Common myeloid progenitor, CD34-positive (primary cell): ENCODE results near the gene SYNJ2.

ENCODE experiments used
- CTCF ChIA-PET: fragments of 350-600 bp; sonication (Branson Sonifier 250); formaldehyde crosslinking; loops from one replicate; lab custom pipeline; 2021; ENCODE audit warnings: antibody characterized with exemption; lab: Charles Lee
- POLR2A ChIA-PET: fragments of 350-600 bp; sonication (Branson Sonifier 250); formaldehyde crosslinking; loops from one replicate; lab custom pipeline; 2021; ENCODE audit warnings: antibody characterized with exemption; lab: Charles Lee
- DNase-seq, 3 donors: peaks; one replicate each; pipeline versions ENCODE4 v3.0.0 to v3.0.0-alpha.2; 2013
- H3K27ac ChIP-seq, 2 experiments: 1 replicate in 1 of 2; 2 replicates in 1 of 2; pipeline ENCODE4 v1.7.0; 2013; ENCODE audit warnings: inconsistent platforms in 2 of 2, low read length in 2 of 2, mild to moderate bottlenecking in 2 of 2, low read depth in 1 of 2, moderate library complexity in 1 of 2; ENCODE audit not compliant: severe bottlenecking in 2 of 2, insufficient read depth in 1 of 2, poor library complexity in 1 of 2
- H3K27me3 ChIP-seq, 5 experiments: replicated peaks in 2 of 5; 1 replicate in 3 of 5; 2 replicates in 2 of 5; pipeline versions ENCODE4 v1.6.1 to v1.7.0; 2013; ENCODE audit warnings: low read length in 4 of 5, mild to moderate bottlenecking in 2 of 5, moderate library complexity in 2 of 5, inconsistent platforms in 1 of 5; ENCODE audit not compliant: insufficient read depth in 5 of 5, control insufficient read depth in 4 of 5
- H3K36me3 ChIP-seq, 4 experiments: 1 replicate in 2 of 4; 2 replicates in 2 of 4; pipeline versions ENCODE4 v1.6.1 to v1.7.0; 2013; ENCODE audit warnings: low read length in 3 of 4, control low read depth in 1 of 4, mild to moderate bottlenecking in 1 of 4; ENCODE audit not compliant: control insufficient read depth in 4 of 4, insufficient read depth in 4 of 4
- H3K4me1 ChIP-seq, 4 experiments: 1 replicate in 3 of 4; 2 replicates in 1 of 4; pipeline versions ENCODE4 v1.6.1 to v1.7.1; 2013; ENCODE audit warnings: low read length in 3 of 4, mild to moderate bottlenecking in 3 of 4, control low read depth in 1 of 4, inconsistent platforms in 1 of 4, moderate library complexity in 1 of 4; ENCODE audit not compliant: control insufficient read depth in 4 of 4, insufficient read depth in 4 of 4; ENCODE audit errors: control extremely low read depth in 1 of 4
- H3K4me3 ChIP-seq, 7 experiments: 1 replicate in 4 of 7; 2 replicates in 3 of 7; pipeline versions ENCODE4 v1.5.1 to v1.7.0; 2013; ENCODE audit warnings: mild to moderate bottlenecking in 7 of 7, low read length in 6 of 7, moderate library complexity in 6 of 7, inconsistent platforms in 2 of 7, low read depth in 2 of 7, control low read depth in 1 of 7; ENCODE audit not compliant: insufficient read depth in 4 of 7, control insufficient read depth in 1 of 7; ENCODE audit errors: extremely low read depth in 1 of 7
- H3K9me3 ChIP-seq, 5 experiments: 1 replicate in 4 of 5; 2 replicates in 1 of 5; pipeline versions ENCODE4 v1.6.1 to v1.7.1; 2013; ENCODE audit warnings: low read length in 4 of 5, mild to moderate bottlenecking in 2 of 5, inconsistent platforms in 1 of 5, low read depth in 1 of 5, moderate library complexity in 1 of 5; ENCODE audit not compliant: control insufficient read depth in 4 of 5, insufficient read depth in 2 of 5; ENCODE audit errors: control extremely low read depth in 1 of 5
- WGBS: methylation state at CpG from one replicate; pipeline ENCODE4 v1.1.5; 2013; ENCODE audit not compliant: insufficient coverage; 5-methylcytosine and 5-hydroxymethylcytosine counted together

SYNJ2 gene

DNA sequence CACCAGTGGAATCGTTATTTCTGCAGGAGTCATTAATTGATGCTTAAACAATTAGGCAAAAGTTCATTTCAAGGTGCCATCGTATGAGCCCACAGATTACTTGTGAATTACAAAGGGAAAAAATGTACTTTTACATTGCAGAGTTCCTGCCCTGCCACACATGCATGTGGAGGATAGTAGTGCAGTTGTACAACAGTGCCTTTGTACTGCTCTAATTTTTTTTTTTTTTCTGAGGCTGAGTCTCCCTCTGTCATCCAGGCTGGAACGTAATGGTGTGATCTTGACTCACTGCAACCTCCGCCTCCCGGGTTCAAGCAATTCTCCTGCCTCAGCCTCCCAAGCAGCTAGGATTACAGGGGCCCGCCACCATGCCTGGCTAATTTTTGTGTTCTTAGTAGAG is 26.0 kb upstream of the SYNJ2 start:
- no peaks in the 10 kb centered on the region for H3K27me3 ChIP-seq
- no peaks in the 10 kb centered on the region for H3K36me3 ChIP-seq
- CTCF ChIA-PET: no interaction called here
- WGBS: 96% methylated on average over 6 of the region's 6 CpGs
- H3K4me1 ChIP-seq: peaks cover 0 to 2% (median 0%) of the 10 kb centered on the region in 4 experiments
- no peak overlapping the region for H3K4me3 ChIP-seq
- peaks cover 2 to 22% (median 16%) of the 10 kb centered on the region in 5 experiments for H3K9me3 ChIP-seq
- H3K27ac ChIP-seq: no peak overlapping the region
- no peak for DNase-seq
- POLR2A ChIA-PET: no interaction called here

DNA sequence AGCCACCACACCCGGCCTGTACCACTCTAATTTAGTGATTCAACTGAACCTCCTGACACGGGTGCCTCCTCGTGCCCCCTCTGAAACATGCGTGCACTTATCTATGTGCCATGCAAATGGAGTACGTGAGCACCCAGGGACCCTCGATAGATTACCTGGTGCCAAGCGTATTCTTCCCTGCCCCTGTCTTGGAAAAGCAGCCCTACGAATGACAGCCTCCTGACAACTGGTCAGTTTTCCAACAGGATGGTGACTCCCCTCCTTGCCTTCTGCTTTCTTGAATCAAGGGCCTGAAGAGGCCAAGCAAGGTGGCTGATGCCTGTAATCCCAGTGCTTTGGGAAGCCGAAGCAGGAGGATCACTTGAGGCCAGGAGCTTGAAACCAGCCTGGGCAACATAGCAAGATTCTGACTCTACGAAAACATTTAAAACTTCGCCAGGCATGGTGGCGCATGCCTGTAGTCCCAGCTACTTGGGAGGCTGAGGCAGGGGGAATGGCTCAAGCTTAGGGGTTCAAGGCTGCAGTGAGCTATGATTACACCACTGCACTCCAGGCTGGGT is 25.4 kb upstream of the SYNJ2 start:
- ChIA-PET CTCF (interaction anchor here (0.6 to 1.3 kb wide), 2 partner anchors 9 to 703 kb away, joined by 3 to 7 read pairs; no protein-coding TSS in a partner anchor), POLR2A (no interaction called here)
- Histone ChIP-seq H3K27me3 (no peaks in the 10 kb centered on the region), H3K36me3 (no peaks in the 10 kb centered on the region), H3K4me1 (peaks cover 0 to 3% (median 0%) of the 10 kb centered on the region in 4 experiments), H3K9me3 (peaks cover 2 to 22% (median 16%) of the 10 kb centered on the region in 5 experiments), H3K4me3 (no peak overlapping the region), H3K27ac (no peak overlapping the region)
- WGBS: 95% methylated on average over 12 of the region's 12 CpGs
- DNase-seq: no peak

DNA sequence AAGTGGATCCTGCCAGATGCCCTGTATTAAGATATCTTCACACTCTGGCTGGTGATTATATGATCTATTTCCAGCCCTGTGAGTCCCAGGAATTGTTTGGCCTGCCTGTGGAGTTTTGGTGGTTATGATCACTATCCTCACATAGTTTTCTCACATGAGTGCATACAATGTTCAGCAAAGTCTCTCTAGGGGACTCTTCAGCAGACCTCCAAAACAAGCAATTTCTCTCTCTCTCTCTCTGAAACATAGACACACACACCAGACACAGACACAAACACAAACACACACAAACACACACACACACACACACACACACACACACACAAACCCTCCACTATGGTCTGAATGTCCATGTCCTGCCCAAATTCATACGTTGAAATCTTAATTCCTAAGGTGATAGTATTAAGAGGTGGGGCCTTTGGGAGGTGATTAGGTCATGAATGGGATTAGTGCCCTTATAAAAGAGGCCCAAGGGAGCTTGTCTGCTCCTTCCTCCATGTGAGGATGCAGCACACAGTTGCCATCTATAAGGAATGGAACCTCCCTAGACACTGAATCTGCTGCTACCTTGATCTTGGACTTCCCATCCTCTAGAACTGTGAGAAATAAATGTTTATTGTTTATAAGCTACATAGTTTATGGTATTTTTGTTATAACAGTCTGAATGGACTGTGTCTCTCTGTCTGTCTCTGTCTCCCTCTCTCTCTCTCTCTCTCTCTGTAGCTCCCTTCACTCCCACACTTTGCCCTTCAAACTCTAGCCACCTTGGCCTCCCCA is 22.0 kb upstream of the SYNJ2 start:
- Histone ChIP-seq H3K9me3 (peaks cover 2 to 22% (median 16%) of the 10 kb centered on the region in 5 experiments), H3K36me3 (no peaks in the 10 kb centered on the region), H3K4me3 (no peak overlapping the region), H3K27ac (no peak overlapping the region), H3K27me3 (no peaks in the 10 kb centered on the region), H3K4me1 (peaks cover 3 to 29% (median 23%) of the 10 kb centered on the region in 4 experiments)
- ChIA-PET POLR2A (no interaction called here), CTCF (interaction anchor here (1.2 kb wide), 1 partner anchor 101 kb away, joined by 3 read pairs; no protein-coding TSS in a partner anchor)
- WGBS: no CpG with 5 or more reads among the region's 1 CpG
- no peak for DNase-seq

DNA sequence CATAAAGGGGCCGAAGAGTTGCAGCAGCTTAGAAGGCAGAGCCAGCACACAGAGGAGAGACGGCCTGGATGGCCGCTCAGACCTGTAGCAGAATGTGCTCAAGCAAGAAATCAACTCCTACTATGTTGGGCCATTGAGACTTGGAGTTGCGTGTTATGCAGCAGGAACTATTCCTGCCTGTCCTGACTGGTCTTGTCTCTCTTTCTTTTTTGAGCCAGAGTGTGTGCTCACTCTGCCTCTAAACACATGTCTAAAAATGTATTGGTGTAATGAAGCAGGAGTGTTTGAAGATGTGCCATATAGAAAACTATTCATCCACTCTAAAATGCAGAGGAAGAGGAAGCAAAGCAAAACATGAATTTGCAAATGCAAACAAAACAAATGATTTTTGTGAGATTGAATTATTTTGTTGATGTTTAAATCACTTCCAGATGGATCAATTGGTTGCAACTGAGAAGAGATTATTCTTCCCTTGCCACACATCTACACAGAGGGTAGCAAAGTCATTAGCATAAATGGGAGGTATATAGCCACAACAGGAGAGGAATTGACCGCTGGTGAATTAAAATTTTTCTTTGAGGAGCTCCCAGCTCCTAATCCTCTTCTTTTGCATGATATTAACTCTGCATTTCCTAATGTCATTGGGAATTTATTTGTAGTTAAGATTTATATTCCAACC is 20.4 kb upstream of the SYNJ2 start:
- H3K27me3 ChIP-seq: no peaks in the 10 kb centered on the region
- POLR2A ChIA-PET: no interaction called here

DNA sequence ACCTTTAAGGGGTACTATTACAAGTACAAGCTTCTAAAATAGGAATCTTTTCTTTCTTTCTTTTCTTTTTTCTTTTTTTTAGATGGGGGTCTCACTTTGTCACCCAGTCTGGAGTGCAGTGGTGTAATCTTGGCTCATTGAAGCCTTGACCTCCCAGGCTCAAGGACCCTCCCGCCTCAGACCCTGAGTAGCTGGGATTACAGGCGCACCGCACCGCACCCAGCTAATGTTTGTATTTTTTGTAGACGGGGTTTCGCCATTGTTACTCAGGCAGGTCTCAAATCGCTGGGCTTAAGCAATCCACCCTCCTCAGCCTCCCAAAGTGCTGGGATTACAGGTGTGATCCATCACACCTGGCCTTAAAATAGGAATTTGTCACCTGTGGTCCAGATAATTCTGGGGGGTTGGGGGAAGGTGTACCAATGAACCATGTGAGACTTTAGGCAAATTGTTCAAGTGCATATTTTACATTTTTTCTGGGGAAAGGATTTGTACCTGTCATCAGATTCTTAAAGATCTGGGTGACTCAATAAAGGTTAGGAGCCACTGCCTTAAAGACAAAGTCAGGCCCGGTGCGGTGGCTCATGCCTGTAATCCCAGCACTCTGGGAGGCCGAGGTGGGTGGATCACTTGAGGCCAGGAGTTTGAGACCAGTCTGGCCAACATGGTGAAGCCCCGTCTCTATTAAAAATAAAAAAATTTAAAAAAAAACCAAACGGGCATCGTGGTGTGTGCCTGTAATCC is 19.7 kb upstream of the SYNJ2 start:
- DNase-seq: no peak
- Histone ChIP-seq H3K27ac (no peak overlapping the region), H3K9me3 (peaks cover 2 to 22% (median 16%) of the 10 kb centered on the region in 5 experiments), H3K27me3 (no peaks in the 10 kb centered on the region), H3K4me3 (peak overlapping the region in 2 of 7 experiments; percentile 57 to 58), H3K4me1 (peaks cover 3 to 38% (median 33%) of the 10 kb centered on the region in 4 experiments), H3K36me3 (no peaks in the 10 kb centered on the region)
- ChIA-PET POLR2A (no interaction called here), CTCF (interaction anchor here (0.7 to 1.1 kb wide), 2 partner anchors 15 to 22 kb away, joined by 3 to 6 read pairs; no protein-coding TSS in a partner anchor)
- WGBS: 61% methylated on average over 6 of the region's 13 CpGs

More for the DNA sequence above, 20.4 kb upstream of the SYNJ2 start:
- H3K36me3 ChIP-seq: no peaks in the 10 kb centered on the region
- no peak for DNase-seq
- 100% methylated on average over 4 of the region's 5 CpGs for WGBS
- no peak overlapping the region for H3K27ac ChIP-seq
- CTCF ChIA-PET: interaction anchor here (0.7 to 1.2 kb wide), 6 partner anchors 9 to 100 kb away, joined by 3 to 6 read pairs (median 3); no protein-coding TSS in a partner anchor
- H3K9me3 ChIP-seq: peaks cover 2 to 22% (median 16%) of the 10 kb centered on the region in 5 experiments
- no peak overlapping the region for H3K4me3 ChIP-seq
- H3K4me1 ChIP-seq: peaks cover 3 to 31% (median 25%) of the 10 kb centered on the region in 4 experiments

DNA sequence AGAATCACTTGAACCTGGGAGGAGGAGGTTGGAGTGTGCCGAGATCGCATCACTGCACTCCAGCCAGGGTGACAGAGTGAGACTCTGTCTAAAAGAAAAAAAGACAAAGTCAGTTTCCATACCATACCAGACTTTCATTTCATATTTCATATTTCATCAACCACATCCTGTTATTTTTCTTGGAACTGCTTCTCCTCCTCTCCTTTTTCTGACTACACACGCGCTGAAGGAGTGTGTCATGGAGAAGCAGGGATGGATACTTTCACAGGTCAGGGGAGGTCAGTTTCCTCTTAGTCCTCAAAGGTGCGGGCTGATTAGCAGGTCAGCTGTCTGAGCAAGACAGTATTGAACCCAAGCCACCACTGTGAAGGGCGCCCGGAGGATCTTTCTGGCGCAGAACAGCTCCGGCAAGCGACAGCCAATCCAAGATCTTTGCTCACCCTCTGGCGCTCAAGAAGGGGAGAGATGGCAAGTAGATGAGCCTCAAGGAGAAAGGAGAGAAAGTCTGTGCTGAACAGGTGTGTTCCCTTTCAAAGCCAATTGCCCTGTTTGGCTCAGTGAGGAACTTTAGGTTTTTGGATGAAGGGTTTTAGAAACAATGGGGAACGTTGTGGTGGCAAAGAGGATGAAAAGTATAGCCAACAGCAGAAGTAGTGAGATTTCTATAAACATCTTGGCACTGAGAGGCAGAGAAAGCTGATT is 18.9 kb upstream of the SYNJ2 start:
- ChIA-PET POLR2A (no interaction called here), CTCF (interaction anchor here (1.9 kb wide), 1 partner anchor 11 kb away, joined by 4 read pairs; no protein-coding TSS in a partner anchor)
- peak overlapping the region in 1 of 2 experiments; percentile 73 for H3K27ac ChIP-seq

More for the DNA sequence above, 18.9 kb upstream of the SYNJ2 start:
- no peaks in the 10 kb centered on the region for H3K27me3 ChIP-seq
- peaks cover 2 to 21% (median 13%) of the 10 kb centered on the region in 5 experiments for H3K9me3 ChIP-seq
- H3K4me1 ChIP-seq: peaks cover 3 to 45% (median 35%) of the 10 kb centered on the region in 4 experiments
- 36% methylated on average over 5 of the region's 12 CpGs for whole genome bisulfite sequencing
- DNase-seq: peak in 2 of 3 donors; percentile 43 to 60
- peak overlapping the region in 4 of 7 experiments; percentile 23 to 58 (median 52) for H3K4me3 ChIP-seq
- no peaks in the 10 kb centered on the region for H3K36me3 ChIP-seq
